Measurements from ENCODE around the gene TGDS.
"Not testable (repeated sequence)": the region's sequence is repeated elsewhere in the genome, so short reads cannot be mapped to it uniquely, and the experiment has no call there.

The TGDS gene

GRCh38 chr13:94549232-94550061 lies 46.5 kb downstream of the TGDS start:
- peak; percentile 93 for DNase-seq (ENCODE audit: low spot score)

GRCh38 chr13:94548821-94549231 lies 47.1 kb downstream of the TGDS start:
- DNase-seq (ENCODE audit: low spot score): no peak

- no peak for DNase-seq (ENCODE audit: low spot score)
These were observed 47.6 kb downstream of the TGDS start for GRCh38 chr13:94548382-94548781.

GRCh38 chr13:94546061-94546839 lies 49.7 kb downstream of the TGDS start:
- DNase-seq (ENCODE audit: low spot score): no peak

- no peak for DNase-seq (ENCODE audit: low spot score)
These were observed 51.0 kb downstream of the TGDS start for GRCh38 chr13:94544922-94545321.

- DNase-seq (ENCODE audit: low spot score): no peak
These were observed 53.0 kb downstream of the TGDS start for GRCh38 chr13:94542917-94543316.

- no peak for DNase-seq (ENCODE audit: low spot score)
These were observed 58.0 kb downstream of the TGDS start for GRCh38 chr13:94537740-94538630.

- DNase-seq (ENCODE audit: low spot score): no peak
These were observed 60.2 kb downstream of the TGDS start for GRCh38 chr13:94535775-94536174.

GRCh38 chr13:94535231-94535630 lies 60.7 kb downstream of the TGDS start:
- DNase-seq (ENCODE audit: low spot score): no peak

- no peak for DNase-seq (ENCODE audit: low spot score)
These were observed 61.8 kb downstream of the TGDS start for GRCh38 chr13:94534166-94534565.

- DNase-seq (ENCODE audit: low spot score): not testable (repeated sequence)
These were observed 63.7 kb downstream of the TGDS start for GRCh38 chr13:94532278-94532677.

- not testable (repeated sequence) for DNase-seq (ENCODE audit: low spot score)
These were observed 69.0 kb downstream of the TGDS start for GRCh38 chr13:94526956-94527355.

GRCh38 chr13:94525781-94526180 lies 70.2 kb downstream of the TGDS start:
- DNase-seq (ENCODE audit: low spot score): no peak

GRCh38 chr13:94524407-94524806 lies 71.5 kb downstream of the TGDS start:
- DNase-seq (ENCODE audit: low spot score): no peak
